Measurements from ENCODE around the gene DLG4.

The DLG4 gene

GRCh38 chr17:7222972-7223292 is 3.3 kb upstream of the DLG4 start:
- no peak overlapping the region for H3K14ac ChIP-seq (ENCODE audit: low read length)
- no peak for DNase-seq (ENCODE audit: low spot score)
- no peak overlapping the region for H2BK12ac ChIP-seq (ENCODE audit: low read length)
- H3K79me1 ChIP-seq (ENCODE audit: low read depth, low read length), result no peaks in the 10 kb centered on the region
- H3K27ac ChIP-seq (replicated peaks; ENCODE audit: low read length), result no peak overlapping the region
- H2BK5ac ChIP-seq (ENCODE audit: low read length), result no peak overlapping the region
- no peak overlapping the region for H2BK15ac ChIP-seq (ENCODE audit: low read length)
- no peak overlapping the region for H3K9ac ChIP-seq (ENCODE audit: low read depth, low read length, poor library complexity)
- H3K23ac ChIP-seq (ENCODE audit: low read depth, low read length, poor library complexity), result peak overlapping the region; percentile 70
- H3K27me3 ChIP-seq (ENCODE audit: control insufficient read depth in 3 of 3, insufficient read depth in 3 of 3, low read depth in 1 of 3, low read length in 3 of 3), result no peaks in the 10 kb centered on the region
- peaks cover 57 to 75% of the 10 kb centered on the region in 2 donors for H3K36me3 ChIP-seq (replicated peaks in 1 of 2; ENCODE audit: control insufficient read depth in 2 of 2, insufficient read depth in 2 of 2, low read length in 2 of 2)
- H2AK5ac ChIP-seq (ENCODE audit: low read depth, low read length), result no peak overlapping the region
- peaks cover 13 to 19% of the 10 kb centered on the region in 2 donors for H3K4me1 ChIP-seq (ENCODE audit: control insufficient read depth in 2 of 2, insufficient read depth in 1 of 2, low read depth in 1 of 2, low read length in 2 of 2)
- no peak overlapping the region for H3K18ac ChIP-seq (ENCODE audit: low read length)
- H3K4ac ChIP-seq (ENCODE audit: low read length), result no peak overlapping the region
- H3K9me3 ChIP-seq (replicated peaks in 1 of 2; ENCODE audit: control insufficient read depth in 2 of 2, insufficient read depth in 1 of 2, low read depth in 1 of 2, low read length in 2 of 2), result no peaks in the 10 kb centered on the region
- no peak overlapping the region for H3K4me3 ChIP-seq (ENCODE audit: low read length in 2 of 2)
- H2AFZ ChIP-seq (ENCODE audit: low read length), result no peak overlapping the region
- H2BK120ac ChIP-seq (ENCODE audit: low read depth, low read length), result no peak overlapping the region
- WGBS, 2 donors (ENCODE audit: extremely low coverage in 2 of 2, insufficient read length in 2 of 2, insufficient replicate concordance in 1 of 2), result no CpG with 5 or more reads among the region's 7 CpGs
- no peak overlapping the region for H3K4me2 ChIP-seq (ENCODE audit: insufficient read depth, low read length, poor library complexity, severe bottlenecking)
- no peak overlapping the region for H4K91ac ChIP-seq (ENCODE audit: low read depth, low read length, poor library complexity)
- no peak overlapping the region for H4K8ac ChIP-seq (ENCODE audit: low read depth, low read length)

GRCh38 chr17:7222093-7222971 is 2.7 kb upstream of the DLG4 start:
- Histone ChIP-seq H2AK5ac (ENCODE audit: low read depth, low read length) (no peak overlapping the region), H3K9me3 (replicated peaks in 1 of 2; ENCODE audit: control insufficient read depth in 2 of 2, insufficient read depth in 1 of 2, low read depth in 1 of 2, low read length in 2 of 2) (no peaks in the 10 kb centered on the region), H3K14ac (ENCODE audit: low read length) (no peak overlapping the region), H3K27me3 (ENCODE audit: control insufficient read depth in 3 of 3, insufficient read depth in 3 of 3, low read depth in 1 of 3, low read length in 3 of 3) (no peaks in the 10 kb centered on the region), H3K9ac (ENCODE audit: low read depth, low read length, poor library complexity) (peak overlapping the region; percentile 1), H3K23ac (ENCODE audit: low read depth, low read length, poor library complexity) (peak overlapping the region; percentile 70), H2BK120ac (ENCODE audit: low read depth, low read length) (no peak overlapping the region), H3K18ac (ENCODE audit: low read length) (no peak overlapping the region), H4K8ac (ENCODE audit: low read depth, low read length) (no peak overlapping the region), H3K27ac (replicated peaks; ENCODE audit: low read length) (no peak overlapping the region), H4K91ac (ENCODE audit: low read depth, low read length, poor library complexity) (no peak overlapping the region), H3K4me1 (ENCODE audit: control insufficient read depth in 2 of 2, insufficient read depth in 1 of 2, low read depth in 1 of 2, low read length in 2 of 2) (peaks cover 17 to 22% of the 10 kb centered on the region in 2 donors), H2AFZ (ENCODE audit: low read length) (no peak overlapping the region), H3K79me1 (ENCODE audit: low read depth, low read length) (no peaks in the 10 kb centered on the region), H2BK15ac (ENCODE audit: low read length) (no peak overlapping the region), H3K4ac (ENCODE audit: low read length) (no peak overlapping the region), H3K4me2 (ENCODE audit: insufficient read depth, low read length, poor library complexity, severe bottlenecking) (no peak overlapping the region), H3K36me3 (replicated peaks in 1 of 2; ENCODE audit: control insufficient read depth in 2 of 2, insufficient read depth in 2 of 2, low read length in 2 of 2) (peaks cover 52 to 69% of the 10 kb centered on the region in 2 donors), H2BK5ac (ENCODE audit: low read length) (no peak overlapping the region), H2BK12ac (ENCODE audit: low read length) (no peak overlapping the region), H3K4me3 (ENCODE audit: low read length in 2 of 2) (no peak overlapping the region)
- no CpG with 5 or more reads among the region's 15 CpGs for WGBS, 2 donors (ENCODE audit: extremely low coverage in 2 of 2, insufficient read length in 2 of 2, insufficient replicate concordance in 1 of 2)
- no peak for DNase-seq (ENCODE audit: low spot score)

- Histone ChIP-seq H3K9me3 (replicated peaks in 1 of 2; ENCODE audit: control insufficient read depth in 2 of 2, insufficient read depth in 1 of 2, low read depth in 1 of 2, low read length in 2 of 2) (no peaks in the 10 kb centered on the region), H3K4me2 (ENCODE audit: insufficient read depth, low read length, poor library complexity, severe bottlenecking) (no peak overlapping the region), H2BK12ac (ENCODE audit: low read length) (no peak overlapping the region), H3K23ac (ENCODE audit: low read depth, low read length, poor library complexity) (no peak overlapping the region), H3K27ac (replicated peaks; ENCODE audit: low read length) (no peak overlapping the region), H4K91ac (ENCODE audit: low read depth, low read length, poor library complexity) (no peak overlapping the region), H3K4me1 (ENCODE audit: control insufficient read depth in 2 of 2, insufficient read depth in 1 of 2, low read depth in 1 of 2, low read length in 2 of 2) (peaks cover 17 to 23% of the 10 kb centered on the region in 2 donors), H3K18ac (ENCODE audit: low read length) (no peak overlapping the region), H2AK5ac (ENCODE audit: low read depth, low read length) (no peak overlapping the region), H3K36me3 (replicated peaks in 1 of 2; ENCODE audit: control insufficient read depth in 2 of 2, insufficient read depth in 2 of 2, low read length in 2 of 2) (peaks cover 43 to 60% of the 10 kb centered on the region in 2 donors), H3K79me1 (ENCODE audit: low read depth, low read length) (no peaks in the 10 kb centered on the region), H3K9ac (ENCODE audit: low read depth, low read length, poor library complexity) (peak overlapping the region; percentile 53), H3K4me3 (ENCODE audit: low read length in 2 of 2) (no peak overlapping the region), H3K14ac (ENCODE audit: low read length) (no peak overlapping the region), H2BK15ac (ENCODE audit: low read length) (no peak overlapping the region), H2BK120ac (ENCODE audit: low read depth, low read length) (no peak overlapping the region), H3K4ac (ENCODE audit: low read length) (no peak overlapping the region), H3K27me3 (ENCODE audit: control insufficient read depth in 3 of 3, insufficient read depth in 3 of 3, low read depth in 1 of 3, low read length in 3 of 3) (no peaks in the 10 kb centered on the region), H2BK5ac (ENCODE audit: low read length) (no peak overlapping the region), H4K8ac (ENCODE audit: low read depth, low read length) (no peak overlapping the region), H2AFZ (ENCODE audit: low read length) (no peak overlapping the region)
- WGBS, 2 donors (ENCODE audit: extremely low coverage in 2 of 2, insufficient read length in 2 of 2, insufficient replicate concordance in 1 of 2), result no CpG with 5 or more reads among the region's 10 CpGs
- DNase-seq (ENCODE audit: low spot score), result no peak
Measured at GRCh38 chr17:7221278-7222092, 1.8 kb upstream of the DLG4 start.
